GM18508 (cell line): Measurements from ENCODE around the gene RBM25.
A peak's percentile ranks its signal among the peaks of the same experiment; 100 is the strongest.

ENCODE experiments used
- ATAC-seq: cut with Tn5 transposase; IDR thresholded peaks from one replicate; pipeline ENCODE4 v1.9.1; 2021; ENCODE audit warnings: moderate number of reproducible peaks; ENCODE audit not compliant: insufficient read depth, unreplicated experiment

The RBM25 gene

DNA sequence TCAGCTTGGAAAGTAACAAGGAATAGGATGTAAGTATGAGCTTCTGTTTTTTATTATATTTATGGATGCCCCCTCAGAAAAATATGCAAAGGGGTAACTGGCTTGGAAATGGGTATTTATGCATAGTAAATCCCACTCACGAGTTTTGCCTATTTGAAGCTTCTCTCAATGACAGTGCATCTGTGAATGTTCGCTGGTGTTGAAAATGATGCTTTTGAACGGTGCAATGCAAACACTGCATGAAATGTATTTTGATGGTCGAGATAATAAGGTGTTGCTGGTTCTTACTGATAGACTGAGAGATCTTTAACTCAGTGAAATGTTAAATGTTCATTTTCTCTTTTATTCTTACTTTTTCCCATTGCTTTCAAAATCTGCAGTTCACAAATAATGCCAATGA is 42.0 kb downstream of the RBM25 start:
- no peak for ATAC-seq

DNA sequence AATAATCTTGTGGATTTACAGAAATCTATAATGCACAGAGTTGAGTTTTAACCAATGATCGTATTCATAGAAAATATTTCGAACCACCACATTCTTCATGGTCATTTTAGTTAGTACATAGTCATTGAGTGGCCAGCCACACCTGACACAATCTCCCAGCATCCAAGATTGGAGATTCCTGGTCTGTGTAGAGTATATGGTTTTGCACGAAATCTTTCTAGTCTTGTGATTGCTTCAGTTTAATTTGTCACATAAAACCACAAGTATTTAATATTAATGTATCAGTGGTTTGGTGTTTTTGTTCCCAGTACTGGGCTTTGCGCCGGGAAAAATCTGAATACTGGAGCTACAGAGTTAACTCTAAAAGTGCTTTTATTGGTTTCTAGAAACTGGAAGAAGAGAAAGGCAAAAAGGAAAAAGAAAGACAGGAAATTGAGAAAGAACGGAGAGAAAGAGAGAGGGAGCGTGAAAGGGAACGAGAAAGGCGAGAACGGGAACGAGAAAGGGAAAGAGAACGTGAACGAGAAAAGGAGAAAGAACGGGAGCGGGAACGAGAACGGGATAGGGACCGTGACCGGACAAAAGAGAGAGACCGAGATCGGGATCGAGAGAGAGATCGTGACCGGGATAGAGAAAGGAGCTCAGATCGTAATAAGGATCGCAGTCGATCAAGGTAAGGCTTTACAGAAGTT is 44.6 kb downstream of the RBM25 start:
- no peak for ATAC-seq

DNA sequence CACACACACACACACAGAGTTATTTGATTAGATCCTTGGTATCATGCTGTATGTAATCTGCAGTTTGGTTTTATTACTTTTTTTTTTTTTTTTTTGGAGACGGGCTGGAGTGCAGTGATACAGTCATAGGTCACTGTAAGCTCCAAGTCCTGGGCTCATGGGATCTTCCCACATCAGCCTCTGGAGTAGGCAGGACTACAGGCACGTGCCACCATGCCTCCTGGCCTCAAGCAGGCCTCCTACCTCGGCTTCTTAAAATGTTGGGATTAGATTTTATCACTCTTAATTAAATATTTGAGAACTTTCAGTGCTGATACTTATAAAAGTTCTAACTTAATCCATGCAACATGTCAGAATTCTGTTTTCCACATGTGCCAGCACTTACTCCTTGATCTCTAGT is 46.7 kb downstream of the RBM25 start:
- ATAC-seq: no peak

DNA sequence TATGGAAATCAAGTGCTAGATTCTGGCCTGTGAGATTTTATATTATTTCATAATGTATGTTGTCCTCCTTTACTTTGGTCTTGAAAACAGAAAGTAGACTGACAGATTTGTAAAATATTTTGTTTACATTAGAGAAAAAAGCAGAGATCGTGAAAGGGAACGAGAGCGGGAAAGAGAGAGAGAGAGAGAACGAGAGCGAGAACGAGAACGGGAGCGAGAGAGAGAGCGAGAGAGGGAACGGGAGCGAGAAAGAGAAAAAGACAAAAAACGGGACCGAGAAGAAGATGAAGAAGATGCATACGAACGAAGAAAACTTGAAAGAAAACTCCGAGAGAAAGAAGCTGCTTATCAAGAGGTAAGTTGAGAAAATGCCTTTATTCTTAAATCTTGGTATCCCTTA is 47.4 kb downstream of the RBM25 start:
- no peak for ATAC-seq

DNA sequence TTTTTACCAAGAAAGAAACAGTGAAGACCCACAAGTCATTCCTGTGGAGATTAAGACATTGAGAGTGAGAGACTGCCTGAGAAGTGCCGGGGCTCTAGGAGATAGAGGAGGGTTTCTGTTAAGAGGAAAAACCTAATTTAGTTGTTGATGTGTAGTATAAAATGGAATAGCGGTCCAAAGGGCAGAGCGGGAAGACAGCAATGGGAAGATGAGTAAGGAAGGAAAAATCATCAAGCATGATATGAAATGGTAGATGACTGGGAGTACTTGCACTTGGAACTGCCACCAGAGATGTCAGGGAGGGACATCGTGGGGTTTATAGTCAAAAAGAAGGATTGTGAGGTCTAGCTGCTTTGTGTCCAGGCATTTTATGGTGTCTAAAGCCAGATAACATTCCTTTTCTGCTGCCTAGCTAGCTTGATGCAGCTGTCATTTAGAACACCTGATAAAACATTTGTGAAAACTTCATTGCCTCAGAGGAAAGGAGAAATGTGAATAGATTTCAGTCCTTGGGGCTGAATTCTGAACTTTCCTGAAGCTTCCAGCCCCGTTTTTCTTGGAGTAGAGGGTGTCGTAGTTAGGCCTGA is 57.8 kb downstream of the RBM25 start:
- no peak for ATAC-seq

DNA sequence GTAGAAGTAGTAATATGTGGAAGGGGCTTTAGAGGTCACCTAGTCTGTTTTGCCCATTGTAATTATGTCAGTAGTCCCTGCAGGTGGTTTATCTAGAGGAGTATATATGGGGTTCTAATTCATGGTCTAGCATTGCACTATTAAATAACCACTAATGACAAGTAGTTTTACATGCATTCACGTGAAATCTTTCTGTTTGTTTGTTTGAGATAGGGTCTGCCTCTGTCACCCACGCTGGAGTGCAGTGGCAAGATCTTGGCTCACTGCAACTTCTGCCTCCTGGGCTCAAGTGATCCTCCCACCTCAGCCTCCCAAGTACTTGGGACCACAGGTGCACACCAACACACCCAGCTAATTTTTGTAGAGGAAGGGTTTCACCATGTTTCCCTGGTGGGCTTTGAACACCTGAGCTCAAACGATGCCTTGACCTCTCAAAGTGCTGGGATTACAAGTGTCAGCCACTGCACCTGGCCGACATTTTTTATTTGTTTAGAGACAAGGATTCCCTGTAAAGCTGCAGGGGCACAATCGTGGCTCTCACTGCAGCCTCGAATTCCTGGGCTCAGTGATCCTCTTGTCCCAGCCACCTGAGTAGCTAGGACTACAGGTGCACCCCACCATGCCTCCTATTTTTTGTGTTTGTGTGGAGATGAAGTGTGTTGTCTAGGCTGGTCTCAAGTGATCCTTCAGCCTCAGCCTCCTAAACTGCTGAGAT is 66.0 kb downstream of the RBM25 start:
- no peak for ATAC-seq

DNA sequence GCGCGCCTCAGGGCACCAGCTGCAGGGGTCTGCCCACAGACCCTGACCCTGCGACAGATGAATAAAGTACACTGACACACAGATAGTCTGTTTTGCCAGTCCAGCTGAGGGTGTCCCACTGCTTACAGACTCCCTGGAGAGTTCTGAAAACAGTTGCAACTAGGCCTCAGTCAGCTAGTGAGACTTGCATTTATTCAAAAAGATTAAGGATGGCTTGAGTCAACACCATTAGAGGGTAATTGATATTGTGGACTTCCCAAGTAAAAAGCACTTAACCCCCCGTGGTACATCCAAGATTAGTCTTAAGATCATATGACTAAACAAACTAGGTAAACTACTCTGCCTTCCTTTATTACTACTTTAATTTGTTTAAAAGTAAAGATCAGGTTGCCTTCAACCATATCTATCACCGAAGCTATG is 66.8 kb downstream of the RBM25 start:
- no peak for ATAC-seq

DNA sequence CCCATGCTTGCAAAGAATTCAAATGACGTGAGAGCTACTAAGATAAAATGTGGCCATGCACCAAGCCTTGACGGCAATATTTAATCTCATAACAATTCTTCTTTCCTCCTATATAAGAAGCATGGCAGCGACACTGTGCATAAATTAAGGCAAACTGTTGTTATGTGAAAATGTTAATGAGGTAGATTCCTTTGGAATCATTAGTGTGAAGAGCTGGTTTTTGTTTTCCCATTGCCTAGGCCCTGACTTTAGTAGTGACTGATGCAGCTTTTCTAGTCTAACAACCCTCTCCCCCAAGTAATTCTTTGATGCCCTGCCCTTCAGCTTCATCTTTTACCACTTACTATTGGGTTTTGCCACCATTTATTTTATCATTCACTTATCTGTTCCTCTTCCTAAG is 67.4 kb downstream of the RBM25 start:
- ATAC-seq: no peak

DNA sequence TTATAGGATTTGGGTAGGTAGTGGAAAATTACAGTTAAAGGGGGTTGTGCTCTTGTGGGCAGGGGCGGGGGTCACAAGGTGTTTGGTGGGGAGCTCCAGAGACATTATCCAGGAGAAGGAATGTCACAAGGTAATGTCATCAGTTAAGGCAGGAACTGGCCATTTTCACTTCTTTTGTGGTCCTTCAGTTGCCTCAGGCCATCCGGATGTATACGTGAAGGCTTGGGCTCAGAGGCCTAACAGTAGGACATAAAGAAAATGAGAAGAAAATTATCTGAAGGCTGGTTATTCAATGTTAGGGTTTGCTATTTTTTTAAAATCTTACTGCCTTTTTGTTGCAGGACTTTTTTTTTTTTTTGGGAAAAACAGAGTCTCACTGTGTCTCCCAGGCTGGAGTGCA is 75.5 kb downstream of the RBM25 start:
- no peak for ATAC-seq

DNA sequence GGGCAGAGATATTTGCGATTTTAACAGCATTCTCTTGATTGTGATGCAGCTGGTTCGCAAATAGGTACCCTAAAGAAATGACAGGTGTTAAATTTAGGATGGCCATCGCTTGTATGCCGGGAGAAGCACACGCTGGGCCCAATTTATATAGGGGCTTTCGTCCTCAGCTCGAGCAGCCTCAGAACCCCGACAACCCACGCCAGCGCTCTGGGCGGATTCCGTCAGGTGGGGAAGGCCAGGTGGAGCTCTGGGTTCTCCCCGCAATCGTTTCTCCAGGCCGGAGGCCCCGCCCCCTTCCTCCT is 77.7 kb downstream of the RBM25 start:
- no peak for ATAC-seq

DNA sequence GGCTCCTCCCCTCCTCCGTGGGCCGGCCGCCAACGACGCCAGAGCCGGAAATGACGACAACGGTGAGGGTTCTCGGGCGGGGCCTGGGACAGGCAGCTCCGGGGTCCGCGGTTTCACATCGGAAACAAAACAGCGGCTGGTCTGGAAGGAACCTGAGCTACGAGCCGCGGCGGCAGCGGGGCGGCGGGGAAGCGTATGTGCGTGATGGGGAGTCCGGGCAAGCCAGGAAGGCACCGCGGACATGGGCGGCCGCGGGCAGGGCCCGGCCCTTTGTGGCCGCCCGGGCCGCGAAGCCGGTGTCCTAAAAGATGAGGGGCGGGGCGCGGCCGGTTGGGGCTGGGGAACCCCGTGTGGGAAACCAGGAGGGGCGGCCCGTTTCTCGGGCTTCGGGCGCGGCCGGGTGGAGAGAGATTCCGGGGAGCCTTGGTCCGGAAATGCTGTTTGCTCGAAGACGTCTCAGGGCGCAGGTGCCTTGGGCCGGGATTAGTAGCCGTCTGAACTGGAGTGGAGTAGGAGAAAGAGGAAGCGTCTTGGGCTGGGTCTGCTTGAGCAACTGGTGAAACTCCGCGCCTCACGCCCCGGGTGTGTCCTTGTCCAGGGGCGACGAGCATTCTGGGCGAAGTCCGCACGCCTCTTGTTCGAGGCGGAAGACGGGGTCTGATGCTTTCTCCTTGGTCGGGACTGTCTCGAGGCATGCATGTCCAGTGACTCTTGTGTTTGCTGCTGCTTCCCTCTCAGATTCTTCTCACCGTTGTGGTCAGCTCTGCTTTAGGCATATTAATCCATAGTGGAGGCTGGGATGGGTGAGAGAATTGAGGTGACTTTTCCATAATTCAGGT is 78.3 kb downstream of the RBM25 start, which contains the start of gene PSEN1:
Gene PSEN1, plus strand, starts transcription at position 121 of the 839 bp plus-strand sequence. CDS start 11,513 bp downstream, outside the sequence.
- peak; percentile 52 for ATAC-seq

DNA sequence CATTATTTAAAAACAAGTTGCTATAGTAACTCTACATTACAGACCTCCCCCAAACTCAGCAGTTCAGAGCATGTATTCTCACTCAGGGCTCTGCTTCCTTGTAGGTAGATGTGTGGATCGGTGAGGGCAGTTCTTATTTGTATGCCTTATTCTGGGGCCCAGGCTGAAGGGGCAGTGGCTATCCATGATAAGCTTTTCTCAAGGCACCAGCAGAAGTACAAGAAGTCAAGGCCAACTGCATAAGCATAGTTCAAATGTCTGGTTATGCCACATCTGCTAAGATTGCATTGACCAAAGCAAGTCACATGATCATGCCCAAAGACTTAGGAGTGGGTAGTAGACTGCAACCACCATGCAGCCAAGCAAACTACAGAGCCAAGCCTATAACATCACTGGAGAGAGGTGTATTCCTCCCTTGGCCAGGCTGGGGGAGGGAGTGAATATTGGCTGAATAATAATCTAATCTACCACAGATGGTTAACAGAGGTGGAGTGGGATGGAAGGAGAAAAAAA is 82.5 kb downstream of the RBM25 start:
- no peak for ATAC-seq

DNA sequence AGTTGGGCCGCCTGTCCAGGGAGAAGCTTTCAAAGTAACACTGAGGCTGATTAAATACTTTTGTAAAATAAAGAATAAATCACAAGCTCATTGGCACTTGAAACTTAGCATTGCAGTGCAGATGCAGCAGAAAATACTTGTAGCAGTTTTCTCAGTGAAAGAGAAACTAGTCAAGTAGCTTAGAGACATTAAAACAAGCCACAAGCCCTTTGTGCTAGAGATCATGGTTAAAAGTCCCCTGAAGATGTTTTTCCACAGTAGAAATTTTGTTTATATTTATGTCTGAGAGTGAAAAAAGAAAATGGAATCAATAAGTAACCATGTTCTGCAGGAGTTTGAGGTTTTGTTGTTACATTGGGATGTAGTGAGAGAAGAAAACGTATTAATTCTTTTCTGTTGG is 83.9 kb downstream of the RBM25 start:
- no peak for ATAC-seq

DNA sequence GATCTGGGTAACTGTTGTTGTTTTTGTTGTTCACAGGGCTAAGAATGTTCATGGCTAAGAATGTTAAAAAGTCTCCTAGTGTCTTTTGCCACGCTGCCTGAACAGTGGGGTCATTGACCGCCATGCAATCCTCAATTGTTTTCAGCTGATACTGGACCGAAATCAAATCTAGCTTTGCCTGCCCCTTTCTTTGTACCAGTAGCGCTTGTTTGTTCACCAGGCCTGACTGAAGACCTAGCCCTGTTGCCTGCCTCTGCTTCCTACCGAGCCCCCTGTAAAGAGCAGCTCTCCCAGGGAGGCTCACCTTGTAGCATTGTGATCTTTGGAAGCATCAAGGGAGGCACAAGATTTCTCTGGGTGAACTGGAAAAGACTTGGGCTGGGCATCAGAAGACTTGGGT is 84.7 kb downstream of the RBM25 start:
- no peak for ATAC-seq

DNA sequence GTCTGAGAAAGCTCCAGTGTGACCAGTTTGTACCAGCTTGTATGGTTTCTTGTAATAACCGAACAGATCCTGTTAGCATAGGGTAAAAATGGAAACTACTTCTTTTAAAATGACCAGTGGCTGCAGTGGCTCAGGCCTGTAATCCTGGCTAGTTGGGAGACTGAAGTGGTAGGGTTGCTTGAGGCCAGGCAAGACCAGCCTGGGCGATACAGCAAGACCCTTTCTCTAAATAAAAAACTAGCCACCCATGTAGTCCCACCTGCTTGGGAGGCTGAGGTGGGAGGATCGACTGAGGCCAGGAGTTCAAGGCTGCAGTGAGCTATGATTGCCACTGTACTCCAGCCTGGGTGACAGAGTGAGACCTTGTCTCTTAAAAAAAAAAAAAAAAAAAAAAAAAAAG is 85.3 kb downstream of the RBM25 start:
- ATAC-seq: no peak

DNA sequence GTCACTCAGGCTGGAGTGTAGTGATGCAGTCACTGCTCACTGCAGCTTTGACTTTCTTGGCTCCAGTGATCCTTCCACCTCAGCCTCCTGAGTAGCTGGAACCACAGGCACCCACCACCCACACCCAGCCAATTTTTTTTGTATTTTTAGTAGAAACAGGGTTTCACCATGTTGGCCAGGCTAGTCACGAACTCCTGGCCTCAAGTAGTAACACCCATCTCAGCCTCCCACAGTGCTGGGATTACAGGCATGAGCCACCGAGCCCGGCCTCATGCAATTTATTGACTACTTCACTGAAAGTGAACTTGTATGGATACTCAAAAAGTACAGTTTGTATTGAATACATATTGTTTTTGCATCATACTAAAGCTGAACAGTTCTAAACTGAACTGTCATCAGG is 87.0 kb downstream of the RBM25 start:
- ATAC-seq: no peak

DNA sequence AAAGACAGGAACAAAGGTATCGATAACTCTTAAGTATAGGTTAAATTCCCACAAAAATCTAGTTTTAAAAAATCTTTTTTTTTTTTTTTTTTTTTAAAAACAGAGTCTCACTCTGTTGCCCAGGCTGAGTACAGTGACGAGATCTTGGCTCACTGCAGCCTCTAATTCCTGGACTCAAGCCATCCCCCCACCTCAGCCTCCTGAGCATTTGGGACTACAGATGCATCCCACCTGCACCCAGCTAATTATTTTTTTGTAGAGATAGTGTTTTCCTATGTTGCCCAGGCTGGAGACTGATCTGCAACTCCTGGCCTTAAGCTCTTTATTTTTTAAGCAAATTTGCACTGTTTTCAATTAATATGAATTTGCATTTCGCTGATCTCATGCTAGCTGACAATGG is 87.8 kb downstream of the RBM25 start:
- no peak for ATAC-seq

DNA sequence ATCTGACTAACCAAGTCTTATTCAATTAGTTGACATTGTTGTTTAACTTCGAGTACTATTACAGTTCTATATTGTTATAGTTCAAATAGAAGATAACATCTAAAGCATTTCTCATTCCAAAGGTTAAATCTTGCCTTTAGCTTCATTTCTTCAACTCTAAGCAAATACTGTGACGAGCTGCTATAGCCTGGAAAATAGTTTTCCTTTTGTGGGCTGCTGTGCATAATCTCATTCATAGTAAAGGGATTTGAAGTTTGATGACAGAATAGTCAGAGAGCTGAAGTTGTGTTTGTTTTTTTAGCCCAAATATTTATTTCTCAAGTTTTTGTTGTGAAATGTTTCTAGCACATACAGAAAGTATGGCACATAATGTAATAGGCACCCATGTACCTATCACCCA is 91.4 kb downstream of the RBM25 start:
- ATAC-seq: no peak

DNA sequence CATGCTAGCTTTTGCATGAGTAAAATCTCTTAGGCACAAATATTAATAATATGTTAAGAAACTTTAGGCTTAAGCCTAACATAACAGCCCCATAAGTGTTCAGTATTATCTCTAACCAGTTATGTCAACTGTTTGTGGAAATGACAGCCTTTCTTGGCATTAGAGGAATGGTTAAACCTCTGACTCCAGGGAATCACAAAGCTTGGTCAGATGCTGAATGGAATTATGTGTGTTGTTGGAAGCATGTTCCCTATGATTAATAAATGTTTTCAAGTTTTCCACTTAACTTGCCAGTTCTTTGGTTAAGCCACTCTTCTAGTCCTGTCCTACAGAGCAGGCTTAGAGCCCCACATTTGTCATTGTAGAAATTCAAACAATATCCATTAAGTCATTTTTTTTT is 94.9 kb downstream of the RBM25 start:
- no peak for ATAC-seq

DNA sequence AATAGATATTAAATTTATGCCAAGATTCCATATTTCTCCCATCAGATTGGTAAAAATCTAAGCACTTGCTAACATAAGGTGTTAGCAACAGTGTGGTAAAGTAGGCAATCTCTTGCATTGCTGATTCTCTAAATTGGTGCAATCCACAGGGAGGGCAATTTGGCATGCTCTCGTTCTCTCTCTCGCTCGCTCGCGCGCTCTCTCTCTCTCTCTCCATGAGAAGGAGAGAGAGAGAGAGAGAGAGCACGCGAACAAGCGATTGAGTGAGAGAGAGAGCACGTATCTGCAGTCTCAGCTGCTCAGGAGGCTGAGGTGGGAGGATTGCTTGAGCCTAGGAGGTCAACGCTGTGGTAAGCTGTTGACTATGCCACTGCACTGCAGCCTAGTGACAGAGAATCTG is 103.9 kb downstream of the RBM25 start:
- ATAC-seq: no peak

DNA sequence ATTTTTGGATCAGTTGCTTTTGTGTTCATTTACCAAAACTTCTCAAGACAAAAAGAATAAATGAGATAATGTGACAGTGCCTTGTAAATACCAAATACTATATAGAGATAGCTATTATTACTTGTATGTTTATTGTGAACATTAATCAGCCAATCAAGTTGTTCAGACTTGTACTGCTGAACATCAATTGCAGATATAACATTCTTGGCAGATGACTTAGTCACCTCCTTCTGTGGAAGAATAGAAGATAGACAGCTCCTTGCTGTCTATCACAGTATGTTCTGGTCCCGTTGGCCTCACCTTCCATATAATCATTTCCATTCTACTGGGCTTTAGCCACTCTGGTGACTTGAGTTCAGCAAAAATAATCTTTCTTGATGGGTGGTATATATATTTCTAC is 108.1 kb downstream of the RBM25 start:
- ATAC-seq: no peak
